A549 (cell line): ENCODE measurements around the gene DDR1. TPM values are rescaled to one million over a fixed set of nuclear protein-coding genes. Genes with fewer than 3 reads are reported as not detected.

Experiments used
- ATAC-seq, 2 experiments: fragments of 200-7000 bp in 1 of 2; fragments of >200 bp in 1 of 2; cut with Nextera tagmentation in 1 of 2; cut with Tn5 transposase in 1 of 2; 3 replicates each; pipeline versions ENCODE4 v1.8.0 to v1.9.1; 2018 to 2020; ENCODE audit warnings: mild to moderate bottlenecking in 1 of 2, moderate library complexity in 1 of 2
- CTCF ChIA-PET: fragments of 300-600 bp; sonication (Branson Sonifier 250); formaldehyde crosslinking; extraction: SDS; loops from one replicate; lab custom pipeline; 2021; ENCODE audit warnings: antibody characterized with exemption, inconsistent platforms; lab: Yijun Ruan, JAX
- POLR2A ChIA-PET: fragments of 350-600 bp; formaldehyde crosslinking; extraction: SDS; loops from one replicate; lab custom pipeline; 2021; ENCODE audit warnings: antibody characterized with exemption, inconsistent platforms; lab: Yijun Ruan, JAX
- DNase-seq, 2 experiments: peaks; one replicate each; pipeline versions ENCODE4 v3.0.0 to v3.0.0-alpha.2; 2011 to 2016; ENCODE audit warnings: low read depth in 1 of 2, low spot score in 1 of 2
- FAIRE-seq: peaks from 2 replicates; lab custom pipeline; 2011; peaks lifted over from hg19 to GRCh38; lab: Jason Lieb, UNC
- H3K27ac ChIP-seq, 2 experiments: fragments of >200 bp; sonication (Bioruptor Twin); formaldehyde crosslinking; 3 replicates each; pipeline ENCODE4 v1.5.1; 2016 to 2017
- H3K4me1 ChIP-seq: fragments of >200 bp; sonication (Bioruptor Twin); formaldehyde crosslinking; 3 replicates; pipeline ENCODE4 v1.6.1; 2016
- H3K4me2 ChIP-seq: fragments of >200 bp; sonication (Bioruptor Twin); formaldehyde crosslinking; 3 replicates; pipeline ENCODE4 v1.6.1; 2016
- H3K4me3 ChIP-seq: fragments of >200 bp; sonication (Bioruptor Twin); formaldehyde crosslinking; 3 replicates; pipeline ENCODE4 v1.5.1; 2016
- H3K9me3 ChIP-seq: fragments of >200 bp; sonication (Bioruptor Twin); formaldehyde crosslinking; 3 replicates; pipeline ENCODE4 v1.6.1; 2016
- ATOH8 ChIP-seq: fragments of 250-450 bp; sonication (Bioruptor Pico); IDR thresholded peaks from 2 replicates; pipeline ENCODE4 v1.5.0; 2020; ENCODE audit warnings: low read depth, mild to moderate bottlenecking, moderate library complexity
- BHLHE40 ChIP-seq: IDR thresholded peaks from 2 replicates; pipeline ENCODE4 v1.6.1; 2012; ENCODE audit warnings: low read depth, low read length, inconsistent platforms
- CBX8 ChIP-seq: fragments of 200-600 bp; sonication (generic); IDR thresholded peaks from 2 replicates; pipeline ENCODE4 v1.6.1; 2016
- CHD4 ChIP-seq: fragments of 200-600 bp; sonication (generic); IDR thresholded peaks from 2 replicates; pipeline ENCODE4 v1.6.1; 2016; ENCODE audit warnings: antibody characterized with exemption, mild to moderate bottlenecking, borderline replicate concordance
- EHF ChIP-seq: fragments of 250-450 bp; sonication (Bioruptor Pico); IDR thresholded peaks from 2 replicates; pipeline ENCODE4 v1.5.0; 2020; ENCODE audit warnings: mild to moderate bottlenecking
- EHMT2 ChIP-seq: fragments of 200-600 bp; sonication (generic); IDR thresholded peaks from 2 replicates; pipeline ENCODE4 v1.6.1; 2016; ENCODE audit warnings: antibody characterized with exemption, low read depth, mild to moderate bottlenecking, moderate library complexity
- EP300 ChIP-seq, 2 experiments: fragments of >200 bp; sonication (Bioruptor Twin); formaldehyde crosslinking; IDR thresholded peaks; 2 replicates in 1 of 2; 3 replicates in 1 of 2; pipeline ENCODE4 v1.6.1; 2016 to 2017
- ESRRA ChIP-seq: fragments of 150-350 bp; IDR thresholded peaks from 2 replicates; pipeline ENCODE4 v1.6.1; 2014; ENCODE audit warnings: mild to moderate bottlenecking, low read length, borderline replicate concordance
- FOSB ChIP-seq: fragments of 250-450 bp; sonication (Bioruptor Pico); IDR thresholded peaks from 2 replicates; pipeline ENCODE4 v1.5.0; 2020; ENCODE audit warnings: mild to moderate bottlenecking, moderate library complexity
- FOSL2 ChIP-seq, 2 experiments: fragments of 450-650 bp in 1 of 2; fragments of >200 bp in 1 of 2; sonication (Bioruptor Twin) in 1 of 2; formaldehyde crosslinking; IDR thresholded peaks; 2 replicates each; pipeline versions ENCODE4 v1.5.0 to v1.6.1; 2016 to 2020; ENCODE audit warnings: mild to moderate bottlenecking in 1 of 2, moderate library complexity in 1 of 2
- FOXS1 ChIP-seq: fragments of 250-450 bp; sonication (Bioruptor Pico); IDR thresholded peaks from 2 replicates; pipeline ENCODE4 v1.5.0; 2020; ENCODE audit warnings: mild to moderate bottlenecking, moderate library complexity
- HES2 ChIP-seq: fragments of >200 bp; sonication (Bioruptor Twin); formaldehyde crosslinking; IDR thresholded peaks from 2 replicates; pipeline ENCODE4 v1.6.1; 2016
- HEYL ChIP-seq: fragments of 250-450 bp; sonication (Bioruptor Pico); IDR thresholded peaks from 2 replicates; pipeline ENCODE4 v1.8.0; 2021; ENCODE audit warnings: mild to moderate bottlenecking, moderate library complexity
- HOXB5 ChIP-seq: fragments of 250-450 bp; sonication (Bioruptor Pico); IDR thresholded peaks from 2 replicates; pipeline ENCODE4 v1.5.0; 2020; ENCODE audit warnings: mild to moderate bottlenecking, moderate library complexity
- JUN ChIP-seq, 2 experiments: fragments of >200 bp; sonication (Bioruptor Twin); formaldehyde crosslinking; IDR thresholded peaks; 2 replicates in 1 of 2; 3 replicates in 1 of 2; pipeline ENCODE4 v1.6.1; 2016 to 2017
- JUNB ChIP-seq: fragments of >200 bp; sonication (Bioruptor Twin); formaldehyde crosslinking; IDR thresholded peaks from 2 replicates; pipeline ENCODE4 v1.6.1; 2016
- KDM5A ChIP-seq: fragments of 200-600 bp; sonication (generic); IDR thresholded peaks from 2 replicates; pipeline ENCODE4 v1.6.1; 2016; ENCODE audit warnings: antibody characterized with exemption, mild to moderate bottlenecking
- MAFK ChIP-seq: fragments of 450-650 bp; IDR thresholded peaks from 2 replicates; pipeline ENCODE4 v1.6.1; 2014; ENCODE audit not compliant: partially characterized antibody
- MYC ChIP-seq: IDR thresholded peaks from 2 replicates; pipeline ENCODE4 v1.6.1; 2012; ENCODE audit warnings: mild to moderate bottlenecking, inconsistent platforms, low read length, improper control_type of control experiment, borderline replicate concordance
- PHF8 ChIP-seq: fragments of 200-600 bp; sonication (generic); IDR thresholded peaks from 2 replicates; pipeline ENCODE4 v1.6.1; 2016; ENCODE audit warnings: low read depth, mild to moderate bottlenecking, antibody characterized with exemption, moderate library complexity, borderline replicate concordance
- POLR2AphosphoS2 ChIP-seq: conservative IDR thresholded peaks from 2 replicates; pipeline ENCODE4 v1.6.1; 2012; ENCODE audit warnings: low read length, improper control_type of control experiment, inconsistent platforms
- RFX5 ChIP-seq: fragments of 450-650 bp; IDR thresholded peaks from 2 replicates; pipeline ENCODE4 v1.7.1; 2014; ENCODE audit warnings: antibody characterized with exemption, mild to moderate bottlenecking, moderate library complexity
- RNF2 ChIP-seq: fragments of 200-600 bp; sonication (generic); IDR thresholded peaks from 2 replicates; pipeline ENCODE4 v1.6.1; 2016; ENCODE audit warnings: low read depth, mild to moderate bottlenecking, antibody characterized with exemption, moderate library complexity, borderline replicate concordance
- ZFP36 ChIP-seq: fragments of 450-650 bp; IDR thresholded peaks from 2 replicates; pipeline ENCODE4 v1.6.1; 2014; ENCODE audit warnings: borderline replicate concordance; ENCODE audit not compliant: partially characterized antibody
- ZNF302 ChIP-seq: fragments of 250-450 bp; sonication (Bioruptor Pico); IDR thresholded peaks from 2 replicates; pipeline ENCODE4 v1.9.0; 2021; ENCODE audit warnings: inconsistent platforms, mild to moderate bottlenecking, moderate library complexity
- ZSCAN20 ChIP-seq: fragments of 250-450 bp; sonication (Bioruptor Pico); IDR thresholded peaks from 2 replicates; pipeline ENCODE4 v1.8.0; 2022; ENCODE audit warnings: mild to moderate bottlenecking, moderate library complexity
- WGBS: methylation state at CpG from one replicate; pipeline ENCODE4 v1.1.6; 2017; ENCODE audit errors: missing lambda C conversion rate; 5-methylcytosine and 5-hydroxymethylcytosine counted together
- polyA plus RNA-seq, 4 experiments: library from polyadenylated mRNA; depleted of rRNA in 3 of 4; stranded (reverse); fragments of >200 nt; fragmentation: RNase III in 1 of 4; extraction: RNeasy Plus Mini Kit Qiagen cat#74134 plus additional on column Dnase treatment in 1 of 4; gene quantifications; 2 replicates in 3 of 4; 3 replicates in 1 of 4; pipeline ENCODE4 v1.2.3, GENCODE V29; 2011 to 2017
- TF ChIP-seq, protein P1 (sequence below): IDR thresholded peaks from 2 replicates; pipeline ENCODE4 v1.6.1; 2012; ENCODE audit warnings: low read depth, borderline replicate concordance
- TF ChIP-seq, protein P2 (sequence below): fragments of 150-350 bp; IDR thresholded peaks from 2 replicates; pipeline ENCODE4 v1.6.1; 2014; ENCODE audit warnings: low read depth, mild to moderate bottlenecking, low read length

The DDR1 gene
- polyA plus RNA-seq, 2 of the 4 experiments (the other 2 are of a cell fraction) = 19.8 to 43.5 TPM

- CTCF ChIA-PET = interaction anchor here (0.6 to 2.9 kb wide), 9 partner anchors 14 to 523 kb away, joined by 3 to 13 read pairs (median 4); no protein-coding TSS in a partner anchor
- 71% methylated on average over 3 of the region's 3 CpGs for WGBS
- peaks cover 31% of the 10 kb centered on the region for H3K4me1 ChIP-seq
- TF ChIP-seq FOSB (CRISPR knock-in tag) = no peak
- TF ChIP-seq JUN (IDR thresholded peaks at IDR 0.05) = no peak
- TF ChIP-seq HES2 = no peak
- no peak for TF ChIP-seq HEYL
- no peak for TF ChIP-seq ZSCAN20 (CRISPR knock-in tag)
- no peak for TF ChIP-seq MYC
- H3K4me3 ChIP-seq = no peak overlapping the region
- no peaks in the 10 kb centered on the region for H3K9me3 ChIP-seq
- H3K27ac ChIP-seq = peak overlapping the region; percentile 39 to 55; a peak in 3 of 6 replicates
- DNase-seq (no peak), ATAC-seq (no peak), FAIRE-seq (no peak)
- H3K4me2 ChIP-seq = peak overlapping the region; percentile 44
- POLR2A ChIA-PET = no interaction called here
Observed at GRCh38 chr6:30843611-30843998, 40.7 kb upstream of the DDR1 start.

DNA sequence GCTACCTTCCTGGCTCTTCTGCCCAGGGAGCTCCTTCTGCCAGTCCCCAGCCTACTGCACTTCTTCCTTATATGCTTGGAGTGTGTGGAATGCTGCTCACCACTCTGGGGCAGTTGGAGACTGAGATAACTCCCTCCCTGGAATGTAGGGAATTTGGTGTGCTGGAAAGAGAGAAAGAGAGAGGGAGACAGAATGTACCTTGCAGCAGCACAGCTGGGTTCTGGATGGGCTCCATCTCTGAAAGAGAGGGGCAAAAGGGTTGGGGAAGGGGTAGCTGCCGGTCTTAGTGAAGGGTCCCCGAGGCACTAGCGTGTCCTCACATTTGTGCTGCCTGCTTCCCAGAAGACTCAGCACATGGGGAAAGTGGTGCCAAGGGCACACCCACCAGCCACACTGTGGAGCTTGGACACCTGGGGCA, 40.2 kb upstream of the DDR1 start:
- WGBS = 75% methylated on average over 3 of the region's 3 CpGs
- TF ChIP-seq CBX8 (no peak), KDM5A (no peak), ZNF302 (CRISPR knock-in tag) (no peak), ESRRA (no peak), POLR2AphosphoS2 (no peak), JUNB (no peak), FOXS1 (CRISPR knock-in tag) (no peak), PHF8 (no peak), RNF2 (no peak), MAFK (no peak), EP300 (IDR thresholded peaks at IDR 0.05) (no peak)
- TF ChIP-seq, protein P1, sequence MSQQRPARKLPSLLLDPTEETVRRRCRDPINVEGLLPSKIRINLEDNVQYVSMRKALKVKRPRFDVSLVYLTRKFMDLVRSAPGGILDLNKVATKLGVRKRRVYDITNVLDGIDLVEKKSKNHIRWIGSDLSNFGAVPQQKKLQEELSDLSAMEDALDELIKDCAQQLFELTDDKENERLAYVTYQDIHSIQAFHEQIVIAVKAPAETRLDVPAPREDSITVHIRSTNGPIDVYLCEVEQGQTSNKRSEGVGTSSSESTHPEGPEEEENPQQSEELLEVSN = no peak
- TF ChIP-seq, protein P2, sequence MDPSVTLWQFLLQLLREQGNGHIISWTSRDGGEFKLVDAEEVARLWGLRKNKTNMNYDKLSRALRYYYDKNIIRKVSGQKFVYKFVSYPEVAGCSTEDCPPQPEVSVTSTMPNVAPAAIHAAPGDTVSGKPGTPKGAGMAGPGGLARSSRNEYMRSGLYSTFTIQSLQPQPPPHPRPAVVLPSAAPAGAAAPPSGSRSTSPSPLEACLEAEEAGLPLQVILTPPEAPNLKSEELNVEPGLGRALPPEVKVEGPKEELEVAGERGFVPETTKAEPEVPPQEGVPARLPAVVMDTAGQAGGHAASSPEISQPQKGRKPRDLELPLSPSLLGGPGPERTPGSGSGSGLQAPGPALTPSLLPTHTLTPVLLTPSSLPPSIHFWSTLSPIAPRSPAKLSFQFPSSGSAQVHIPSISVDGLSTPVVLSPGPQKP = no peak
- Histone ChIP-seq H3K9me3 (no peaks in the 10 kb centered on the region), H3K4me1 (peaks cover 31% of the 10 kb centered on the region), H3K27ac (peak overlapping the region; percentile 39 to 55; a peak in 3 of 6 replicates), H3K4me3 (no peak overlapping the region), H3K4me2 (peak overlapping the region; percentile 44)
- peak; percentile 43 to 90; a peak in 4 of 6 replicates for ATAC-seq
- ChIA-PET CTCF (interaction anchor here (0.6 to 2.9 kb wide), 9 partner anchors 15 to 244 kb away, joined by 3 to 13 read pairs (median 4); no protein-coding TSS in a partner anchor), POLR2A (no interaction called here)
- no peak for FAIRE-seq
- DNase-seq = peak in 1 of 2 experiments; percentile 33

DNA sequence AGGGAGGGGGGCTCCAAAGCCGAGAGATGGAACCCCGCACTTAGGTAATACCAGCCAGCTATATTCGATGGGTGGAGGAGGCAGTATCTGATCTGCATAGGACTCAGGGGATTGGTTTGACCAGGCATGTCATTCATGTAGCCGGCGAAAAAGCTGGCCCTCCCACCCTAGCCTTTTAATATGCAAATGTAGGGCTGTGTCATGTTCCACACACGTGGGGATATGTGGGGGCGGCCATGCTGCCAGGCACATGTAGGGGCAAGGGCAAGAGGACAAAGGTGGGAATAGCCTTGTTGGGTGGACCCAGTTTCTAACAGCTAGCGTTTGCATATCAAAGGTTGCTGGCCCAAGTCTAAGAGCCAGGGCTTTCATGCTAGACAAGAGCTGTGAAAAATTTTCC, 39.1 kb upstream of the DDR1 start:
- POLR2A ChIA-PET = interaction anchor here (0.6 kb wide), 1 partner anchor 266 kb away, joined by 3 read pairs; no protein-coding TSS in a partner anchor
- FAIRE-seq (no peak), ATAC-seq (no peak), DNase-seq (no peak)
- no peak overlapping the region for H3K4me2 ChIP-seq
- no peaks in the 10 kb centered on the region for H3K9me3 ChIP-seq
- H3K4me1 ChIP-seq = peaks cover 24% of the 10 kb centered on the region
- no peak overlapping the region for H3K4me3 ChIP-seq
- 88% methylated on average over 8 of the region's 8 CpGs for WGBS
- CTCF ChIA-PET = interaction anchor here (1.1 to 2.9 kb wide), 5 partner anchors 16 to 235 kb away, joined by 3 to 13 read pairs (median 5); no protein-coding TSS in a partner anchor
- H3K27ac ChIP-seq = no peak overlapping the region; a peak in 1 of 6 replicates
- no peak for TF ChIP-seq RFX5
- TF ChIP-seq KDM5A = no peak
- TF ChIP-seq, protein P2 = no peak
- no peak for TF ChIP-seq CBX8
- no peak for TF ChIP-seq CHD4
- no peak for TF ChIP-seq FOSL2 (IDR thresholded peaks at IDR 0.05)
- no peak for TF ChIP-seq FOSL2 (CRISPR knock-in tag; IDR thresholded peaks at IDR 0.05)
- TF ChIP-seq BHLHE40 = no peak
- no peak for TF ChIP-seq EHF (CRISPR knock-in tag)
- TF ChIP-seq EHMT2 = no peak
- no peak for TF ChIP-seq JUN (IDR thresholded peaks at IDR 0.05)
- no peak for TF ChIP-seq HOXB5 (CRISPR knock-in tag)
- no peak for TF ChIP-seq ZFP36
- no peak for TF ChIP-seq ATOH8 (CRISPR knock-in tag)
